GM12801 (cell line): ENCODE data around the gene GPR160.

Experiments
- CTCF ChIP-seq: IDR thresholded peaks from one replicate; pipeline ENCODE4 v1.5.1; 2011; ENCODE audit warnings: control low read depth; ENCODE audit not compliant: insufficient read length; ENCODE audit errors: extremely low read depth

GPR160 gene

GRCh38 chr3:170057550-170057949, 19.8 kb downstream of the GPR160 start:
- TF ChIP-seq CTCF = no peak

DNA sequence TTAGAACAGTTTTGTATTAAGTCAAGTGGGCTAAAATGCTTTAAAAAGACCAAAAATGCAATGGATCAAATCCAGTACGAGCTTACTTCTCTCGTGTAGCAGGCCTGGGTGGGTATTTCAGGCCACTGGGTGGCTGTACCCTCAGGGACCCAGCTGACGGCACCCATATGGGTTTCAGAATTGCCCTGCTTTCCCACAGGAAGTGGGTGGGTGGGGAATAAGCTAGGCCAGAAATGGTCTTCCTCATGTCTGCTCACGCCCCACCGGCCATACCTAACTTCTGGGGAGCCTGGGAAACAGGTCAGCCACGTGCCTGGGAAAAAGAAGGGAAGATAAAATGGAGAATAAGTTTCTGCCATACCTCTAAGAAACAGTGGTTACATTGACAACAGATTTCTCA, 20.3 kb downstream of the GPR160 start:
- no peak for TF ChIP-seq CTCF

GRCh38 chr3:170059447-170059846, 21.7 kb downstream of the GPR160 start:
- no peak for TF ChIP-seq CTCF

DNA sequence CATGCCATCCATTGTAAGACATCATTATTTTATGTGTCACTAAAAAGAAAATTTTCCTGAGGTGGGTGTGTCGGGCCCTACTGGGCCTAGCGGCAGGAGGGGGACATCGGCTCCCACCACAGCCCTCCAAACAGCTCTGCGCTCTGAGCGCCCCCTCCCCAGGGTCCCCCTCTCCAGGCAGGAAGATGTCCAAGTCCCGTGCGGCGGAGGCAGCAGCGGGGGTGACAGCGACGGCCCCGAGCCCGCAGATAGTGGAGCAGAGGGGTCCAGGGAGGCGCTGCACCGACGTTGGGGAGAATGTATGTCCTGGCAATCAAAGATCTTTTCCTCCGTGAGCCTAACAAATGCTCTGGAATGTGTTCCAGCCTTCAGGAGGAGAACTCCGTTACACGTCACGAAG, 24.3 kb downstream of the GPR160 start:
- TF ChIP-seq CTCF = no peak

- TF ChIP-seq CTCF = no peak
Measured at GRCh38 chr3:170062769-170063168, 25.0 kb downstream of the GPR160 start.

DNA sequence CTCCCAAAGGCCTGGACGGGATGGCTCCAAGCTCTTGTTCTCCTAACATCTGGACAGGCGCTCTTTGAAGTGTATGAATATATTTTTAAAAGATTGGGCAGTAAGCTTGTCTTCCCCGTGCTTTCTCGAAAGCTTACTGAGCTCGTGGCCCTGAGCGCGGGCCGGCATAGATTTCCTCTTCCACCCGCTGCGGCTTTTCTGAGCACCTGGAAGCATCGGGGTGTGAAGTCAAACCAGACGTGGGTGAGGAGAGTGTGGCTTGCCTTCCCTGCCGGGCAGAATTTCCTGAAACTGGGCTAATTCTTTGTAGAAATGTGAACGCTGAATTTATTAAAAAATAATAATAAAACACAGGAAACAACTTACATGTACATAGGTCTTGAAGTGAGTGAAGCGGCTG, 25.9 kb downstream of the GPR160 start:
- TF ChIP-seq CTCF = no peak

- TF ChIP-seq CTCF = no peak
Measured at GRCh38 chr3:170064108-170064507, 26.3 kb downstream of the GPR160 start.
